ENCODE measurements around the gene NPEPPS.

The NPEPPS gene

DNA sequence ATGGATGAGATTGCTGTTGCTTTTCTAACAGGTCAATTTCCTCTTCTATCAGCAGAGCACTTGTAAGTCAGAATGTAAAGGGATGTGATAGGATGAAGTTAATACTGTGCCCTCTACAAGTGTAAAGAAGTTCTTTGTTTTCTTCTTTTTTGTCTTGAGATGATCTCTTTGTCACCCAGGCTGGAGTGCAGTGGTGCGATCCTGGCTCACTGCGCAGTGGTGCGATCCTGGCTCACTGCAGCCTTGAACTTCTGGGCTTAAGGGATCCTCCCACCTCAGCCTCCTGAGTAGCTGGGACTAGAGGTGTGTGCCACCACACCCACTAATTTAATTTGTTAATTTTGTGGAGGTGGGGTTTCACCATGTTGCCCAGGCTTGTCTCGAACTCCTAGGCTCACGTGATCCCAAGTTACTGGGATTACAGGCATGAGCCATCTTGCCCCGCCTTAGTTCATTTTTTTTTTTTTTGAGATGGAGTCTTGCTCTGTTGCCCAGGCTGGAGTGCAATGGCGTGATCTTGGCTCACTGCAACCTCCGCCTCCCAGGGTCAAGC lies 97.2 kb downstream of the NPEPPS start:
- no peak overlapping the region for H4K8ac ChIP-seq (ENCODE audit: low read length)
- H2BK5ac ChIP-seq (ENCODE audit: low read depth, low read length, poor library complexity, severe bottlenecking) = no peak overlapping the region
- peaks cover 3% of the 10 kb centered on the region for H3K4me1 ChIP-seq (ENCODE audit: control insufficient read depth, insufficient read depth, low read depth, low read length)
- no peaks in the 10 kb centered on the region for H3K9me3 ChIP-seq (ENCODE audit: control insufficient read depth, low read length)
- H3K27me3 ChIP-seq (ENCODE audit: control insufficient read depth in 1 of 2, insufficient read depth in 1 of 2, low read length in 2 of 2) = no peaks in the 10 kb centered on the region
- peaks cover 3% of the 10 kb centered on the region for H3K79me1 ChIP-seq (replicated peaks; ENCODE audit: low read length, poor library complexity, severe bottlenecking)
- H2BK120ac ChIP-seq (ENCODE audit: low read depth, low read length) = no peak overlapping the region
- H3K14ac ChIP-seq (ENCODE audit: low read length in 2 of 2) = no peak overlapping the region
- H2BK15ac ChIP-seq (ENCODE audit: low read depth, poor library complexity, severe bottlenecking) = no peak overlapping the region
- H2AFZ ChIP-seq (ENCODE audit: low read depth, low read length) = no peak overlapping the region
- WGBS = 96% methylated on average over 7 of the region's 8 CpGs
- H3K9ac ChIP-seq (ENCODE audit: low read length) = no peak overlapping the region
- no peak overlapping the region for H3K4me3 ChIP-seq (ENCODE audit: insufficient read depth in 1 of 2, low read depth in 1 of 2, low read length in 2 of 2)
- H3K4ac ChIP-seq (ENCODE audit: low read depth in 1 of 2, low read length in 2 of 2) = no peak overlapping the region
- H3K18ac ChIP-seq (ENCODE audit: low read depth in 1 of 2, low read length in 2 of 2) = no peak overlapping the region
- no peak overlapping the region for H2BK12ac ChIP-seq (ENCODE audit: low read length in 2 of 2)
- H3K27ac ChIP-seq (ENCODE audit: low read length, poor library complexity, severe bottlenecking) = no peak overlapping the region
- H2AK5ac ChIP-seq (ENCODE audit: low read length, severe bottlenecking) = no peak overlapping the region
- no peak overlapping the region for H3K23ac ChIP-seq (ENCODE audit: low read length in 2 of 2)
- H3K36me3 ChIP-seq (ENCODE audit: control insufficient read depth in 1 of 2, insufficient read depth in 2 of 2, low read depth in 1 of 2, low read length in 2 of 2) = peaks cover 8 to 33% of the 10 kb centered on the region in 2 experiments
- no peak for DNase-seq
- H3K4me2 ChIP-seq (ENCODE audit: low read length, poor library complexity, severe bottlenecking) = no peak overlapping the region
- no peak overlapping the region for H4K91ac ChIP-seq (ENCODE audit: low read length)

DNA sequence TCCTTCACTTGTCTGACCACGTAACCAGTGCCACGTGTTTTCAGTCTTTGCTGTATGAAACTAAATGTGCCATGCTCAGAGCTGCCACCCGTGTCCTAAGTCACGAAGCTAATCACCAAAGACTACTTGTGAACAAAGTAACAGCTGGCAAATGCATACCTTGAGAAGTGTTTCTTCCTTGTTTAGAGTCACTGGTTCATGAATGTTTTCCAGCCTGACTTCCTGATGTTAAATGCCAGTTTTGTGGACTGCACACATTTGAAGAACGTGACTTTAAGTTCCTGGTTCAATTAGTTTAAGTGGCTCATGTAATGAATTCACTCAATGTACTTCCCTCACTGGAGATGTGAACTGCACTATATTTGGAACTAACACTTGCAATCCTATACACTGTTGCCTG lies 98.9 kb downstream of the NPEPPS start:
- Histone ChIP-seq H3K18ac (ENCODE audit: low read depth in 1 of 2, low read length in 2 of 2) (no peak overlapping the region), H4K8ac (ENCODE audit: low read length) (no peak overlapping the region), H3K36me3 (ENCODE audit: control insufficient read depth in 1 of 2, insufficient read depth in 2 of 2, low read depth in 1 of 2, low read length in 2 of 2) (peaks cover 1 to 20% of the 10 kb centered on the region in 2 experiments), H3K9me3 (ENCODE audit: control insufficient read depth, low read length) (no peaks in the 10 kb centered on the region), H3K23ac (ENCODE audit: low read length in 2 of 2) (no peak overlapping the region), H2AK5ac (ENCODE audit: low read length, severe bottlenecking) (no peak overlapping the region), H3K4me2 (ENCODE audit: low read length, poor library complexity, severe bottlenecking) (no peak overlapping the region), H3K14ac (ENCODE audit: low read length in 2 of 2) (no peak overlapping the region), H2BK5ac (ENCODE audit: low read depth, low read length, poor library complexity, severe bottlenecking) (no peak overlapping the region), H3K79me1 (replicated peaks; ENCODE audit: low read length, poor library complexity, severe bottlenecking) (peaks cover 2% of the 10 kb centered on the region), H2BK120ac (ENCODE audit: low read depth, low read length) (no peak overlapping the region), H2AFZ (ENCODE audit: low read depth, low read length) (no peak overlapping the region), H3K4me3 (ENCODE audit: insufficient read depth in 1 of 2, low read depth in 1 of 2, low read length in 2 of 2) (no peak overlapping the region), H4K91ac (ENCODE audit: low read length) (no peak overlapping the region), H3K27ac (ENCODE audit: low read length, poor library complexity, severe bottlenecking) (no peak overlapping the region), H3K9ac (ENCODE audit: low read length) (no peak overlapping the region), H2BK12ac (ENCODE audit: low read length in 2 of 2) (no peak overlapping the region), H3K27me3 (ENCODE audit: control insufficient read depth in 1 of 2, insufficient read depth in 1 of 2, low read length in 2 of 2) (no peaks in the 10 kb centered on the region), H3K4me1 (ENCODE audit: control insufficient read depth, insufficient read depth, low read depth, low read length) (no peaks in the 10 kb centered on the region), H3K4ac (ENCODE audit: low read depth in 1 of 2, low read length in 2 of 2) (no peak overlapping the region), H2BK15ac (ENCODE audit: low read depth, poor library complexity, severe bottlenecking) (no peak overlapping the region)
- no peak for DNase-seq
- WGBS = 87% methylated on average over 4 of the region's 5 CpGs

DNA sequence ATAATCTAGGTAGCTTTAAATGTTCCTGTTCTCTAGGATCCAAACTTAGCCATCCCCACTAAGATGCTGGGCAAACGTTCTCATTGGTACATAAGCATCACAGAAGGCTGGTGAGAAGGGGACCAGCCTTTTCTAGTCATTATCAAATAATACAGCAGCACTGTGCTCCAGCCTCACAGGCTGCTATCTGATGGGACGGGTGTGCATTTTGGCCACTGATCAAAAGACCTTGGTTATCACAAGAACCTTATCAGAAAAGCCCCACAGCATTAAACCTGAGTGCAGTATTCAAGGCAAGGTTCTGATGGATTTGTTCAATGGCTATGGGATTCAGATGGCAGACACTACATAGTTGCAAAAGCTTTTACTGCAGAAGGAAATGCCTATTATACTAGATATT lies 99.7 kb downstream of the NPEPPS start:
- H3K79me1 ChIP-seq (replicated peaks; ENCODE audit: low read length, poor library complexity, severe bottlenecking) = peaks cover 2% of the 10 kb centered on the region
- no peak for DNase-seq
- 82% methylated on average over 1 of the region's 2 CpGs for WGBS
- H3K4me3 ChIP-seq (ENCODE audit: insufficient read depth in 1 of 2, low read depth in 1 of 2, low read length in 2 of 2) = no peak overlapping the region
- no peak overlapping the region for H2BK5ac ChIP-seq (ENCODE audit: low read depth, low read length, poor library complexity, severe bottlenecking)
- H3K4me2 ChIP-seq (ENCODE audit: low read length, poor library complexity, severe bottlenecking) = no peak overlapping the region
- no peak overlapping the region for H2BK15ac ChIP-seq (ENCODE audit: low read depth, poor library complexity, severe bottlenecking)
- no peak overlapping the region for H3K18ac ChIP-seq (ENCODE audit: low read depth in 1 of 2, low read length in 2 of 2)
- no peak overlapping the region for H4K8ac ChIP-seq (ENCODE audit: low read length)
- H2AK5ac ChIP-seq (ENCODE audit: low read length, severe bottlenecking) = no peak overlapping the region
- H3K4me1 ChIP-seq (ENCODE audit: control insufficient read depth, insufficient read depth, low read depth, low read length) = no peaks in the 10 kb centered on the region
- no peak overlapping the region for H3K27ac ChIP-seq (ENCODE audit: low read length, poor library complexity, severe bottlenecking)
- peaks cover 2 to 12% of the 10 kb centered on the region in 2 experiments for H3K36me3 ChIP-seq (ENCODE audit: control insufficient read depth in 1 of 2, insufficient read depth in 2 of 2, low read depth in 1 of 2, low read length in 2 of 2)
- no peaks in the 10 kb centered on the region for H3K9me3 ChIP-seq (ENCODE audit: control insufficient read depth, low read length)
- no peak overlapping the region for H2BK120ac ChIP-seq (ENCODE audit: low read depth, low read length)
- no peak overlapping the region for H2BK12ac ChIP-seq (ENCODE audit: low read length in 2 of 2)
- H3K9ac ChIP-seq (ENCODE audit: low read length) = no peak overlapping the region
- no peak overlapping the region for H3K4ac ChIP-seq (ENCODE audit: low read depth in 1 of 2, low read length in 2 of 2)
- no peak overlapping the region for H4K91ac ChIP-seq (ENCODE audit: low read length)
- H3K14ac ChIP-seq (ENCODE audit: low read length in 2 of 2) = no peak overlapping the region
- no peak overlapping the region for H2AFZ ChIP-seq (ENCODE audit: low read depth, low read length)
- no peaks in the 10 kb centered on the region for H3K27me3 ChIP-seq (ENCODE audit: control insufficient read depth in 1 of 2, insufficient read depth in 1 of 2, low read length in 2 of 2)
- H3K23ac ChIP-seq (ENCODE audit: low read length in 2 of 2) = no peak overlapping the region

DNA sequence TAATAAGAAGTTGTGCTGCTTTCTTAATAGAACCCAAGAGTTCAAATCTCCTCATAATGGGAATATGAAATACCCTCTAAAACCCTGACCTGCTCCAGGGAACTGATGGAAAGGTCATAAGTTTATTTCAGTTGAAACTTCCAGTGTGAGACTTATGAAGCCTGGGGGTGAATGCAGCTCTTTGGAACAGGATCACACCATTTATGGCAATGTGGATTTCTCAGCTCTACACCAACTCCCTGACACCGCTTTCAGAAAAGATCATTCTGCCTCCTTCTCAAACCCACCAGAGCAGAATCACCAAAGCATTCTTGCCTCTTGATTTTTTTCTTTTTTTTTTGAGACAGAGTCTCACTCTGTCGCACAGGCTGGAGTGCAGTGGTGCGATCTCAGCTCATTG lies 102.1 kb downstream of the NPEPPS start:
- 100% methylated on average over 3 of the region's 3 CpGs for WGBS

More for the DNA sequence above, 102.1 kb downstream of the NPEPPS start:
- Histone ChIP-seq H3K4ac (ENCODE audit: low read depth in 1 of 2, low read length in 2 of 2) (no peak overlapping the region), H3K4me3 (ENCODE audit: insufficient read depth in 1 of 2, low read depth in 1 of 2, low read length in 2 of 2) (no peak overlapping the region), H2BK5ac (ENCODE audit: low read depth, low read length, poor library complexity, severe bottlenecking) (no peak overlapping the region), H3K14ac (ENCODE audit: low read length in 2 of 2) (no peak overlapping the region), H3K9ac (ENCODE audit: low read length) (no peak overlapping the region), H3K27ac (ENCODE audit: low read length, poor library complexity, severe bottlenecking) (no peak overlapping the region), H3K4me1 (ENCODE audit: control insufficient read depth, insufficient read depth, low read depth, low read length) (no peaks in the 10 kb centered on the region), H3K79me1 (replicated peaks; ENCODE audit: low read length, poor library complexity, severe bottlenecking) (no peaks in the 10 kb centered on the region), H3K36me3 (ENCODE audit: control insufficient read depth in 1 of 2, insufficient read depth in 2 of 2, low read depth in 1 of 2, low read length in 2 of 2) (peaks cover 2 to 13% of the 10 kb centered on the region in 2 experiments), H3K18ac (ENCODE audit: low read depth in 1 of 2, low read length in 2 of 2) (no peak overlapping the region), H3K4me2 (ENCODE audit: low read length, poor library complexity, severe bottlenecking) (no peak overlapping the region), H3K27me3 (ENCODE audit: control insufficient read depth in 1 of 2, insufficient read depth in 1 of 2, low read length in 2 of 2) (no peaks in the 10 kb centered on the region), H2AFZ (ENCODE audit: low read depth, low read length) (no peak overlapping the region), H2BK120ac (ENCODE audit: low read depth, low read length) (no peak overlapping the region), H2BK15ac (ENCODE audit: low read depth, poor library complexity, severe bottlenecking) (no peak overlapping the region), H4K91ac (ENCODE audit: low read length) (no peak overlapping the region), H2BK12ac (ENCODE audit: low read length in 2 of 2) (no peak overlapping the region), H3K9me3 (ENCODE audit: control insufficient read depth, low read length) (no peaks in the 10 kb centered on the region), H3K23ac (ENCODE audit: low read length in 2 of 2) (no peak overlapping the region), H2AK5ac (ENCODE audit: low read length, severe bottlenecking) (no peak overlapping the region), H4K8ac (ENCODE audit: low read length) (no peak overlapping the region)
- DNase-seq = no peak
